ENCODE measurements around the gene MUS81. TPM values are rescaled to one million over a fixed set of nuclear protein-coding genes. Genes with fewer than 3 reads are reported as not detected.
A peak's percentile ranks its signal among the peaks of the same experiment; 100 is the strongest.
"Not testable (repeated sequence)": the region's sequence is repeated elsewhere in the genome, so short reads cannot be mapped to it uniquely, and the experiment has no call there.

MUS81 gene
- total RNA-seq, 1 donor from 2014 or later, result 47.6 TPM

- DNase-seq (ENCODE audit: low read depth), result peak; percentile 61
Measured at GRCh38 chr11:65891219-65892136, 31.2 kb downstream of the MUS81 start.

DNA sequence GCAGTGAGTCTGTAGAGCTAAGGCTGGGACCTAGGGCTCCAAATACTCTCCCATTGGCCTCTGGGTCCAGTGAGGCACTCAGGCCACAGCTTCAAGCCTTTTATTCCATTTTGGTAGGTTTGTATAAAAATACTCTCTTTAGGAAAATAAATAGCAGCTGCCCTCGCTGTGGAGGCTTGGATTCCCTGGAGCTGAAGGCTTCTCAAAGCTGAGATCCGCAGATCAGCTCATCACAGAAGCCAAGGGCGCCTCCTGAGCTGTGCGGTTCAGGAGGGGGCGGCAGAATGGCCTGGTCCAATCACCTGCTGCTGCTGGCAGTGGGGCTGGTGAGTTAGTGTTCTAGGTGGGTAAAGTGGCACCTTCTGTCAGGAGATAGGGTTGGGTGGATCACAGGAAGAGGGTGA lies 31.9 kb downstream of the MUS81 start:
- not testable (repeated sequence) for DNase-seq (ENCODE audit: low read depth)

DNA sequence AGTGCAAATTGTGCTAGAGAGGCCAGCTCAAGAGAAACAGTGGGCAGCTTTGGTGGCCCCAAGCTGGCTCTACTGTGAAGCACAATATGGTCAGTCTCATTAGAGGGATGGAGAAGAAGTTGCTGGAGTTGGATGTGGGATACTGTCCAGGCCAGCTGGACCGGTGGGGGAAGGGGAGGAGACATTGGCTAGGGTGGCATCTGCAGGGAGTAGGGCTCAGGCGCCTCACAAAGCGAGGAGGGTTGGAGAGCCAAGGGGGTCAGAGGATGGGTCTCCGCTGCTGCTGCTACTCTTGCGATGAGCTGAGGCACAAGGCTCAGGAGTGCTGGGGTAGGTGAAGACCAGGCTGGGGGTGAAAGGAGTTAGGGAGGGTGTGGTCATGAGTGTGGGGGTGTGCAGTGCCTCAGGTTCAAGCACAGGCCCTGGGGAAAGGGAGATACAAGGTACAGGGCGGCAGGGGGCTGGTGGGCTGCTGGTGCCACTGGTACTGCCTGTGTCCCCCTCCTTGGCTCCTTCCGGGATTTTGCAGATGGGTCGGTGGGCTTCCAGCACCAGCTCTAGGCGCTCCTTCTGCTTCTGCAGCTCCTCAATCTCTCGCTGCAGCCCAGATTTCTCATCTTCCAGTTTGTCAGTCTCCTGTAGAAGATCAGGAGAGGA lies 32.6 kb downstream of the MUS81 start:
- no peak for DNase-seq (ENCODE audit: low read depth)

- DNase-seq (ENCODE audit: low read depth), result no peak
Measured at GRCh38 chr11:65894034-65894591, 33.9 kb downstream of the MUS81 start.

GRCh38 chr11:65895482-65895981 lies 35.3 kb downstream of the MUS81 start:
- DNase-seq (ENCODE audit: low read depth), result no peak

- DNase-seq (ENCODE audit: low read depth), result no peak
Measured at GRCh38 chr11:65896034-65896999, 36.1 kb downstream of the MUS81 start.

DNA sequence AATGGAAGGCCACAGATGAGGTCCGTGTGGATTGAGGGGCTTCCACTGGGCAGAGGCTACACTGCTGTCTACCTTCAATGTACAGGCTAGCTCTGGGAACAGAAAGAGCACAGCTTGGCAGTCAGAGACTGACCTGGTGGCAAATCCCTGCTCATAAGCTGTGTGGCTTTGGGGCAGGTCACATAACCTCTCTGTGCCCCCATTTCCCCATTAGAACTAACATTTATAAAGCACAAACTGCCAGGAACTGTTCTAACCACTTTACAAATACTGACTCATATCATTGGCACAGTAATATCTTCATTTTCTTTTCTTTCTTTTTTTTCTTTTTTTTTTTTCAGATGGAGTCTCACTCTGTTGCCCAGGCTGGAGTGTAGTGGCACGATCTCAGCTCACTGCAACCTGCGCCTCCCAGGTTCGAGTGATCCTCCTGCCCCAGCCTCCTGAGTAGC lies 36.8 kb downstream of the MUS81 start:
- no peak for DNase-seq (ENCODE audit: low read depth)

- DNase-seq (ENCODE audit: low read depth), result peak; percentile 26
Measured at GRCh38 chr11:65898656-65899355, 38.6 kb downstream of the MUS81 start.

GRCh38 chr11:65899356-65900124 lies 39.3 kb downstream of the MUS81 start:
- peak; percentile 73 for DNase-seq (ENCODE audit: low read depth)

GRCh38 chr11:65900125-65900898 lies 40.1 kb downstream of the MUS81 start, which contains the start of gene FOSL1:
FOSL1 (minus strand) TSS chr11:65900388; CDS start chr11:65900339, 49 bp downstream.
- peak; percentile 92 for DNase-seq (ENCODE audit: low read depth)

- no peak for DNase-seq (ENCODE audit: low read depth)
Measured at GRCh38 chr11:65900899-65901180, 40.6 kb downstream of the MUS81 start.

GRCh38 chr11:65903068-65903481 lies 42.8 kb downstream of the MUS81 start:
- peak; percentile 91 for DNase-seq (ENCODE audit: low read depth)

GRCh38 chr11:65903715-65904114 lies 43.5 kb downstream of the MUS81 start:
- DNase-seq (ENCODE audit: low read depth), result no peak

DNA sequence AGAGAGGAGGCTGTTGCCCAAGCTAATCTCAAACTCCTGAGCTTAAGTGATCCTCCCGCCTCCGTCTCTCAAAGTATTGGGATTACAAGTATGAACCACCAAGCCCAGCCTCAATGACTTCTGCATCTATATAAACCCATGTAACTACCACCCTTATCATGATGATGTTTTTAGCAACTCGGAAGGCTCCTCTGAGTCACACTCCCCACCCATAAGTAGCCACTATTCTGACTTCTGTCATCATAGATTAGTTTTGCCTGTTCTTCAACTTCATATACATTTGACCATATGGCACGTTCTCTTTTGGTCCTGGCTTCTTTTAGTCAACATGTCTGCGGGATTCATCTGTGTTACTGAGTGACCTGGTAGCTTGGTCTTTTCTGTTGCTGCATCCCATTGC lies 46.4 kb downstream of the MUS81 start:
- no peak for DNase-seq (ENCODE audit: low read depth)

DNA sequence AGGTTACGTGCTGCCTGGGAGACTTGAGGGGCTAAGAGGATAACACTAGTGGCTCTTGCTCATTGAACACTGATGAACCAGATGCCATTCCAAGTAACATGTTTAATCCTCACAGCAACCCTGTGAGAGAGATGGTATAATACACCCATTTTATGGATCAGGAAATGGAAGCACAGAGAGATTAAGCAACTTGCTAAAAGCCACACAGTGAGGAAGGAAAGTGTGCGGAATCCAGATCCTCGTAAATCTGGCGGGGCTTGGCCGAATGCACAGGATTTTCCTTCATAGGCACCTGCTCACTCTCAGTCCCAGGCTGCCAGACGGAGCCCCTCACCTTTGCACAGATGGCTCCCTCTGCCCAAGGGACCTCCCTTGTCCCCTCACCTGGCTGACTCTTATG lies 47.6 kb downstream of the MUS81 start:
- no peak for DNase-seq (ENCODE audit: low read depth)

- peak; percentile 76 for DNase-seq (ENCODE audit: low read depth)
Measured at GRCh38 chr11:65911682-65912568, 51.7 kb downstream of the MUS81 start.

DNA sequence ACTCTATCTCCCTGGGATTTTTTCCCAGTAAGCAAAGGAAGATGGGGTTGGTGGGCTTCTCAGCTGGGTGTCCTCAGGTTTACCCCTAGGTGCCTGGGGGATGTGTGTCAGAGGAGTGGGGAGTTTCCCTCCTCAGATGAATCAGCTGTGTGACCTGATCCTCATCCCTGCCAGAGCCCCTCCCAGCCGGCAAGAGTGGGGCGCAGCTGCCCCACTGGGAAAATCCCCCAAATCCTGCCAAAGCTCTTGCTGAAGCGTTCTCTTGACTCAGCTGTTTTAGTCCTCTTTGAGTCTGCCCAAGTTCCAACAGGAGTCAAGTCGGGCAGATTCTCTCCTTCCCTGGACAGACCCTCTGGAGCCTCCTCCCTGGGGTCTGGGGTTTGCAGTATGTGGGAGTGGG lies 52.6 kb downstream of the MUS81 start:
- DNase-seq (ENCODE audit: low read depth), result peak; percentile 69
